Pancreas (tissue), 10 donors: Measurements from ENCODE around the gene DAPK2. TPM values are rescaled to one million over a fixed set of nuclear protein-coding genes. Genes with fewer than 3 reads are reported as not detected.

Source experiments
- ATAC-seq, 4 donors: fragments of 200-7000 bp; cut with Tn5 transposase; one replicate each; pipeline versions ENCODE4 v1.8.0 to v1.9.1; 2020; ENCODE audit warnings: mild to moderate bottlenecking in 4 of 4, moderate library complexity in 4 of 4
- DNase-seq, 6 donors: peaks; one replicate each; pipeline ENCODE4 v3.0.0-alpha.2; 2020
- FAIRE-seq: peaks from 2 replicates; lab custom pipeline; 2012; peaks lifted over from hg19 to GRCh38; lab: Jason Lieb, UNC
- H3K27ac ChIP-seq, 4 donors: fragments of 200-600 bp; sonication (generic); 1 replicate in 3 of 4; 2 replicates in 1 of 4; pipeline versions ENCODE4 v1.5.0 to v1.8.0; 2020
- H3K27me3 ChIP-seq, 4 donors: fragments of 200-600 bp; one replicate each; pipeline ENCODE4 v1.8.0; 2021
- H3K36me3 ChIP-seq, 3 donors: fragments of 200-600 bp; sonication (generic) in 1 of 3; one replicate each; pipeline versions ENCODE4 v1.5.0 to v1.8.0; 2020 to 2021
- H3K4me1 ChIP-seq, 3 donors: fragments of 200-600 bp; one replicate each; pipeline ENCODE4 v1.8.0; 2021
- H3K4me3 ChIP-seq, 4 donors: fragments of 200-600 bp; sonication (generic) in 2 of 4; one replicate each; pipeline versions ENCODE4 v1.5.0 to v1.8.0; 2020 to 2021
- H3K9me3 ChIP-seq, 4 donors: fragments of 200-600 bp; one replicate each; pipeline ENCODE4 v1.8.0; 2021
- WGBS, 2 donors: extraction: QIAGEN DNeasy Blood & Tissue Kit; methylation state at CpG; one replicate each; pipeline ENCODE4 v1.1.7; 2013; 5-methylcytosine and 5-hydroxymethylcytosine counted together
- intact Hi-C, 3 donors: fragments of 100-400 bp; cut with DNase I; formaldehyde crosslinking; loops; one replicate each; pipeline versions ENCODE4 v1.11.1 to v1.14.2; 2022
- polyA plus RNA-seq, 2 donors: library from polyadenylated mRNA; stranded (reverse); fragments of 200-250 nt; gene quantifications; one replicate each; pipeline ENCODE4 v1.2.3, GENCODE V29; 2013
- total RNA-seq, 6 donors: library from RNA; stranded (reverse); fragmentation: NEBNext Ultra II Directional in 4 of 6; extraction: Animal tissue kit (Norgen Biotek cat#: 25700) in 4 of 6; gene quantifications; one replicate each; pipeline versions ENCODE4 v1.2.1 to v1.2.4, GENCODE V29; 2021 to 2023
- TF ChIP-seq, protein P1 (sequence below), 4 donors: fragments of 200-600 bp; sonication (generic) in 3 of 4; IDR thresholded peaks; one replicate each; pipeline versions ENCODE4 v1.5.0 to v1.8.0; 2021; ENCODE audit warnings: antibody characterized with exemption in 4 of 4
- donor health status: healthy with polysubstance abuse.
- donor health status: DM: no; HTN: no; CAD: no; lungs with moderate emphysema.
- donor health status: DM: no; HTN: no; CAD: no.
- donor health status: control.
- donor health status: control.
- donor health status: Bipolar disorder and iron deficiency.
- donor health status: DM: yes; HTN: yes; CAD: no.
- donor health status: DM: no; HTN: no; CAD: no.
- donor health status: DM: no; HTN: no; CAD: no.
- donor health status: DM: yes; HTN: yes; CAD: no.

DAPK2 gene
- total and polyA plus RNA-seq, 8 donors: 2.1 to 8.0 (median 5.4) TPM

DNA sequence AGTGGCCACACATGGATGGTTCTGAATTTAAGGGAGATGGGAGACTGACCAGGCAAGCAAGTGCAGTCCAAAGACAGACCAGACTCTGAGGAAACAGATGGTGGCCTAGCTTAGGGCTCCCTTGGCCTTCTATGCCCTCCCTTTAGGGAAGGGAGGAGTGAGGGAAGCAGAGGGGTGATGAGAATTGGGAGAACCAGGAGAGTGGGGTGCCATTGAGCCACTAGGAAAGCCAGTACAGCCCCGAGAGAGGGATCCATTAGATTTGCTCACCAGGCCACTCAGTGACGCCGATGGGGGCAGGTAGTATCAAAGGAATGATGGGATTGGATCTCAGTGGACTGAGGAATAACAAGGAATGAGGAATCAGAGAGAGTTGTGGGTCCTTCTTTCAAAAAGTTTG lies 182.1 kb downstream of the DAPK2 start:
- WGBS, 2 donors: 74 to 95% methylated on average over 3 of the region's 3 CpGs
- Histone ChIP-seq H3K27me3 (no peaks in the 10 kb centered on the region), H3K27ac (no peak overlapping the region), H3K36me3 (no peaks in the 10 kb centered on the region), H3K4me3 (no peak overlapping the region), H3K4me1 (no peaks in the 10 kb centered on the region), H3K9me3 (no peaks in the 10 kb centered on the region)
- no peak for FAIRE-seq
- TF ChIP-seq, protein P1, sequence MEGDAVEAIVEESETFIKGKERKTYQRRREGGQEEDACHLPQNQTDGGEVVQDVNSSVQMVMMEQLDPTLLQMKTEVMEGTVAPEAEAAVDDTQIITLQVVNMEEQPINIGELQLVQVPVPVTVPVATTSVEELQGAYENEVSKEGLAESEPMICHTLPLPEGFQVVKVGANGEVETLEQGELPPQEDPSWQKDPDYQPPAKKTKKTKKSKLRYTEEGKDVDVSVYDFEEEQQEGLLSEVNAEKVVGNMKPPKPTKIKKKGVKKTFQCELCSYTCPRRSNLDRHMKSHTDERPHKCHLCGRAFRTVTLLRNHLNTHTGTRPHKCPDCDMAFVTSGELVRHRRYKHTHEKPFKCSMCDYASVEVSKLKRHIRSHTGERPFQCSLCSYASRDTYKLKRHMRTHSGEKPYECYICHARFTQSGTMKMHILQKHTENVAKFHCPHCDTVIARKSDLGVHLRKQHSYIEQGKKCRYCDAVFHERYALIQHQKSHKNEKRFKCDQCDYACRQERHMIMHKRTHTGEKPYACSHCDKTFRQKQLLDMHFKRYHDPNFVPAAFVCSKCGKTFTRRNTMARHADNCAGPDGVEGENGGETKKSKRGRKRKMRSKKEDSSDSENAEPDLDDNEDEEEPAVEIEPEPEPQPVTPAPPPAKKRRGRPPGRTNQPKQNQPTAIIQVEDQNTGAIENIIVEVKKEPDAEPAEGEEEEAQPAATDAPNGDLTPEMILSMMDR (IDR thresholded peaks at IDR 0.05): no peak
- intact Hi-C loops: no loop called here
- DNase-seq: no peak
- ATAC-seq: no peak

DNA sequence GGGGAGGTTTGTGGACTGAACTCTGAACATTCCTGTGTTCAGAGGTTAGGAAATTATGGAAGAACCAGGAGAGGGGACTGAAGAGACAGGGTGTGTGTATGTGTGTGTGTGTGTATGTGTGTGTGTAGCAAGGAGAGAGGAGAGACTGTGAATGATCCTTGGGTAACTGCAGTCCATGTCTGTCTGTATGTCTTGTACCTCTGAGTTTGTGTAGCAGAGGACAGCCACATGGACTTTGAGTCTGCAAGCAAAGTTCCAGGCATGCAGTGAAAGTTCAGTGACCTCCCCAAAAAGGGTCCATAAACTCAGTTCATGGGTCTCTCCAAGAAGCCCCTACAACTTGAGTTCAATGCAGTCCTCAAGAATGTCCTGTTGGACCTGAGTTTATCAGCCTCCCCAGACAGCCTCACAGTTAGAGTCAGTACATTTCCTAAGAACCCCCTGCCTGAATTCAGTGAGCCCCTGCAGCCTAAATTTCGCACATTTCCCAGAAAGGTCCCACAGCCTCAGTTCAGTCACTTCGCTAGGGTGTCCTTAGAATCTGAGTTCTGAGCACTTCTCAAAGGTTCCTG lies 184.3 kb downstream of the DAPK2 start:
- TF ChIP-seq, protein P1 (IDR thresholded peaks at IDR 0.05): no peak
- intact Hi-C loops: no loop called here
- DNase-seq: no peak
- H3K4me3 ChIP-seq: no peak overlapping the region
- no peak overlapping the region for H3K27ac ChIP-seq
- no peaks in the 10 kb centered on the region for H3K36me3 ChIP-seq
- no peaks in the 10 kb centered on the region for H3K4me1 ChIP-seq
- no peak for ATAC-seq
- WGBS, 2 donors: 94 to 100% methylated on average over 2 of the region's 2 CpGs
- no peaks in the 10 kb centered on the region for H3K27me3 ChIP-seq
- no peaks in the 10 kb centered on the region for H3K9me3 ChIP-seq
- FAIRE-seq: no peak

DNA sequence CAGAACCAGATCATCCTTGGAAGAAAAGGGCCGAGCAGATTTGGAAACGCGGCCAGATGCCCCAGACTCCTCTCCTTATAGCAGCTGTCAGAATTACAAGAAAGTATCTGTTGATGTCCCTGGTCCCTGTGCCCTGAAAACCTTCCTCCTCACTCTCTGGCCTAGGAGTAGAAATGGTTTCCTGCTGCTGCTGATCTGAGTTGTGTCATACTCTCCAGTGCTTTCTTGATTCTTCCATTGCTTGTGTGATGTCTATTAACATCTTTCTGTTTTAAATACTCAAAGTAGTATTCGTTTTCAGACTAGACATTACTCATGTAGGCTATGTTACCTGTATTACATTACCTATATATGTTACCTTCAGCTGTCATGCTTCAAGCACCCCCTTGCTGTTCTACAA lies 185.7 kb downstream of the DAPK2 start:
- H3K36me3 ChIP-seq: no peaks in the 10 kb centered on the region
- FAIRE-seq: no peak
- 59 to 82% methylated on average over 4 of the region's 4 CpGs for WGBS, 2 donors

DNA sequence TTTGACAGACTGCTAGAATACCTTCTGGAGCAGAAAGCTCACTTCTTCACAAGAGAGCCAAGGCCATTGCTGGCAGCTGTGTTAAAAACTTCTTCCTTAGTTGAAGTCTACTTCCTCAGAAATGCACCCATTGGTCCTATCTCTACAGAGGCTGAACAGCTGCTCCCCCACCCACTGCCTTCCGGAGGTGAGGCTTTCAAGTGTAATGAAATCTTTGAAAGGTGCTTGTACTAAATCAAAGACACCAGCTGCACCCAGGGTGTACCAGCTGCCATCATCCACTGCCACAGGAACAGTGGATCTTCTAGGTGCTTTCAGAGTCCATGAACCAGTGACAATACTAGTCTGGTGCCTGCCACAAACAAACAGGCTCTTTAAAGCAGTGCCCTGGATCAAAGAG lies 186.1 kb downstream of the DAPK2 start:
- H3K27me3 ChIP-seq: no peaks in the 10 kb centered on the region
- FAIRE-seq: no peak
- WGBS, 2 donors: 50 to 73% methylated on average over 1 of the region's 1 CpG
- intact Hi-C loops: no loop called here
- no peaks in the 10 kb centered on the region for H3K4me1 ChIP-seq
- no peak overlapping the region for H3K4me3 ChIP-seq
- H3K27ac ChIP-seq: no peak overlapping the region
- no peak for DNase-seq
- no peaks in the 10 kb centered on the region for H3K9me3 ChIP-seq
- TF ChIP-seq, protein P1 (IDR thresholded peaks at IDR 0.05): no peak
- no peak for ATAC-seq
- H3K36me3 ChIP-seq: no peaks in the 10 kb centered on the region

More for the DNA sequence above, 185.7 kb downstream of the DAPK2 start:
- intact Hi-C loops: no loop called here
- Histone ChIP-seq H3K4me3 (no peak overlapping the region), H3K4me1 (no peaks in the 10 kb centered on the region), H3K27me3 (no peaks in the 10 kb centered on the region), H3K27ac (no peak overlapping the region), H3K9me3 (no peaks in the 10 kb centered on the region)
- ATAC-seq (no peak), DNase-seq (no peak)
- TF ChIP-seq, protein P1 (IDR thresholded peaks at IDR 0.05): no peak

DNA sequence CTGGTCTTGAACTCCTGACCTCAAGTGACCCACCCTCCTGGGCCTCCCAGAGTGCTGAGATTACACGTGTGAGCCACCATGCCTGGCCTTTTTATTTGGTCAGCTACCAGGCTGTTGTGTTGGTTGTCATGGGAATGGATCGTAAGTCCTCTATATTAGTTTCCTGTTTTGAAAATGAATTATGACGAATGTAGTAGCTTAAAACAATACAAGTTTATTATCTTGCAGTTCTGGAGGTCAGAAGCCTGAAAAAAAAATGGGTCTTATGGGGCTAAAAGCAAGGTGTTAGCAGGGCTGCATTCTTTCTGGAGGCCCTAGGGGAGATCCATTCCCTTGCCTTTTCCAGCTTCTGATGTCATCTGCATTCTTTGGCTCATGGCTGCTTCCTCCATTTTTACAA lies 187.4 kb downstream of the DAPK2 start:
- H3K4me1 ChIP-seq: no peaks in the 10 kb centered on the region
- ATAC-seq (no peak), DNase-seq (no peak), FAIRE-seq (no peak)
- H3K27ac ChIP-seq: no peak overlapping the region
- intact Hi-C loops: no loop called here
- H3K36me3 ChIP-seq: no peaks in the 10 kb centered on the region
- H3K27me3 ChIP-seq: no peaks in the 10 kb centered on the region
- H3K4me3 ChIP-seq: no peak overlapping the region
- TF ChIP-seq, protein P1 (IDR thresholded peaks at IDR 0.05): no peak
- 58 to 62% methylated on average over 3 of the region's 3 CpGs for WGBS, 2 donors
- H3K9me3 ChIP-seq: no peaks in the 10 kb centered on the region
